GM21576 (cell line): ENCODE measurements around the gene ELL2.

Experiments used
- ATAC-seq: cut with Tn5 transposase; IDR thresholded peaks from one replicate; pipeline ENCODE4 v1.9.1; 2021; ENCODE audit warnings: mild to moderate bottlenecking, moderate library complexity; ENCODE audit not compliant: unreplicated experiment

ELL2 gene

GRCh38 chr5:95961617-95962474, at the start of gene ELL2:
ELL2 (minus strand) TSS chr5:95961851; CDS start chr5:95961721, 130 bp downstream.
- peak; percentile 86 for ATAC-seq

- ATAC-seq = no peak
Observed at GRCh38 chr5:96008987-96009647, 47.5 kb upstream of the ELL2 start.

- no peak for ATAC-seq
Observed at GRCh38 chr5:96008487-96008886, 46.8 kb upstream of the ELL2 start.

- ATAC-seq = no peak
Observed at GRCh38 chr5:96007051-96007450, 45.4 kb upstream of the ELL2 start.

GRCh38 chr5:96006291-96006690, 44.6 kb upstream of the ELL2 start:
- no peak for ATAC-seq

- ATAC-seq = no peak
Observed at GRCh38 chr5:96004754-96005153, 43.1 kb upstream of the ELL2 start.

- no peak for ATAC-seq
Observed at GRCh38 chr5:96004087-96004486, 42.4 kb upstream of the ELL2 start.

GRCh38 chr5:96001262-96001661, 39.6 kb upstream of the ELL2 start:
- no peak for ATAC-seq

- ATAC-seq = no peak
Observed at GRCh38 chr5:96000308-96000707, 38.7 kb upstream of the ELL2 start.

GRCh38 chr5:95996904-95997723, 35.5 kb upstream of the ELL2 start:
- no peak for ATAC-seq

GRCh38 chr5:95995962-95996489, 34.4 kb upstream of the ELL2 start:
- no peak for ATAC-seq

GRCh38 chr5:95993776-95994175, 32.1 kb upstream of the ELL2 start:
- no peak for ATAC-seq

- ATAC-seq = no peak
Observed at GRCh38 chr5:95993266-95993665, 31.6 kb upstream of the ELL2 start.

- ATAC-seq = no peak
Observed at GRCh38 chr5:95989283-95990048, 27.8 kb upstream of the ELL2 start.

GRCh38 chr5:95988877-95989276, 27.2 kb upstream of the ELL2 start:
- no peak for ATAC-seq

- no peak for ATAC-seq
Observed at GRCh38 chr5:95988094-95988493, 26.4 kb upstream of the ELL2 start.

GRCh38 chr5:95986937-95987520, 25.4 kb upstream of the ELL2 start:
- no peak for ATAC-seq

- no peak for ATAC-seq
Observed at GRCh38 chr5:95986001-95986400, 24.4 kb upstream of the ELL2 start.

GRCh38 chr5:95985249-95985648, 23.6 kb upstream of the ELL2 start:
- no peak for ATAC-seq

GRCh38 chr5:95984287-95984938, 22.8 kb upstream of the ELL2 start:
- no peak for ATAC-seq
